Colon (tissue), 2 donors: ENCODE results near the gene ASGR1.

Experiments used
- FAIRE-seq: peaks from 2 replicates; lab custom pipeline; 2012; peaks lifted over from hg19 to GRCh38; lab: Jason Lieb, UNC
- donor health status: control.
- donor health status: control.

ASGR1 gene

GRCh38 chr17:7216242-7217112 is 37.3 kb upstream of the ASGR1 start:
- FAIRE-seq = no peak

GRCh38 chr17:7215652-7216180 is 36.5 kb upstream of the ASGR1 start:
- no peak for FAIRE-seq

GRCh38 chr17:7215136-7215638 is 36.0 kb upstream of the ASGR1 start:
- no peak for FAIRE-seq

GRCh38 chr17:7214300-7215135 is 35.3 kb upstream of the ASGR1 start:
- no peak for FAIRE-seq

GRCh38 chr17:7213895-7214299 is 34.7 kb upstream of the ASGR1 start:
- no peak for FAIRE-seq

DNA sequence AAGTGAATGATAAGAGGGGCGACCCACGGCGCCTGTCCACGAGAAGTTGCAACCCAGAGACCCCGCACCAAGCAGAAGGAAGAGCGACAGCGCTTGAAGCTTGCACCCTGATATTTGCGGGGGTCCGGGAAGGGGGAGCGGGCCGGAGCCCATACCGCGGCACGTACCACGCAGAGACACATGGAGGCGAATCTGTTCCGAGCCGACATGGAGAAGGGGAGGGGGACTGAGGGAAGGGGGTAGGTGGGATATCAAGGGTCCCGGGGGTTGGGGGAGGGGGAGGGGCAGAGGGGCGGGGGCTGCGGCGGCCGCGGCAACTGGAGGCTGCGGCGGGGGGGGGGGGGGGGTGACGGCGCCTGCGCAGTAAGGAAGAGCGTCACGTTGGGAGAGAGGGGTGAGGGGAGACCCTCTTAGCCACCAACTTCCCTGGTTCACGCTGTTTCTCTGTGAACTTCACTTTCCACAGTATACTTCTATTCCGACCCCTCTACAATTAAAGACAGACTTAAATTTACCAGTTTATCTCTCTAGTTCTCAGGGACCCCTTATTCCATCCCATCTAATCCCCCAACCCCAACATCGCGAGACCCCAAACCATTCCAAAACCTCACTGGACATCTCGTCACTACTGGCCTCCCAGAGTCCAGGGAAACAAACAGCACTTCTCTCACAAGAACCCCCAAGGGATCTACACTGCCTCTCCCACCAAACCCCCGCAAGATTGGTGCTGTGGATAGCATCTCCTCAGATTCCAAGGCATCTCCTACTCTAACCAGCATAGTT is 32.5 kb upstream of the ASGR1 start:
- no peak for FAIRE-seq

DNA sequence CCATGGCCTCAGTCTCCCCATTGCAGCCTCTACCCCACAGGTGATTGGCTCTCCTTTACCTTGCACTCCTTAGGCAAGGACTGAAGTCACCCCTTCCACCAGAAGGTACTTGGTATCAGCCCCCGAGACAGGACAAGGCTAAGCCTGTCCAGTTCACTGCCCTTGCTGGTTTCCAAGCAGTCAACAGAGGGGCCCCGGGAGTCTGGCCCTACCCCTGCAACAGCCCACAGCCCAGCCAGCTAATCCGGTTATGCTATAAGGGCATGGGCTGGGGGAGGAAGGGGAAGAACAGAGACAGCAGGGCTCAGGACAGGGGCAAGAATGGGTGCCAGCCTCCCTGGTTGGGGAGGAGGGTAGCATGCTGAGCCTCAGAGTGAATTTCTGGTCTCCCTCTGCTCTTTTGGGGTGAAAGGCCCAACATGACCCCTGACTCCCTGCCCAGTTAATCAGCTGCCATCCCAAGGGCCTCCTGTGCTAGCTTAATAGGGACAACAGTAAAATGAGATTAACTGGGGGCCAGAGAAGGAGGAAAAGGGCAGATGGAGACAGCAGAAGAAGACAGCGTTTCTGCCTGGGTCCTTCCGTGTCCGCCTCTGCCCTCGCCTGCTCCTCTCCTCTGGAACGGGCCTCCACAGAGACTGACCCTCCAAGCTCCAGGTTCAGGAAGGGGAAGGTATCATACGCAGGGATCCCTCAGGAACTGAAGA is 29.7 kb upstream of the ASGR1 start:
- FAIRE-seq = no peak

- no peak for FAIRE-seq
Observed at GRCh38 chr17:7208027-7208571, 28.9 kb upstream of the ASGR1 start.

DNA sequence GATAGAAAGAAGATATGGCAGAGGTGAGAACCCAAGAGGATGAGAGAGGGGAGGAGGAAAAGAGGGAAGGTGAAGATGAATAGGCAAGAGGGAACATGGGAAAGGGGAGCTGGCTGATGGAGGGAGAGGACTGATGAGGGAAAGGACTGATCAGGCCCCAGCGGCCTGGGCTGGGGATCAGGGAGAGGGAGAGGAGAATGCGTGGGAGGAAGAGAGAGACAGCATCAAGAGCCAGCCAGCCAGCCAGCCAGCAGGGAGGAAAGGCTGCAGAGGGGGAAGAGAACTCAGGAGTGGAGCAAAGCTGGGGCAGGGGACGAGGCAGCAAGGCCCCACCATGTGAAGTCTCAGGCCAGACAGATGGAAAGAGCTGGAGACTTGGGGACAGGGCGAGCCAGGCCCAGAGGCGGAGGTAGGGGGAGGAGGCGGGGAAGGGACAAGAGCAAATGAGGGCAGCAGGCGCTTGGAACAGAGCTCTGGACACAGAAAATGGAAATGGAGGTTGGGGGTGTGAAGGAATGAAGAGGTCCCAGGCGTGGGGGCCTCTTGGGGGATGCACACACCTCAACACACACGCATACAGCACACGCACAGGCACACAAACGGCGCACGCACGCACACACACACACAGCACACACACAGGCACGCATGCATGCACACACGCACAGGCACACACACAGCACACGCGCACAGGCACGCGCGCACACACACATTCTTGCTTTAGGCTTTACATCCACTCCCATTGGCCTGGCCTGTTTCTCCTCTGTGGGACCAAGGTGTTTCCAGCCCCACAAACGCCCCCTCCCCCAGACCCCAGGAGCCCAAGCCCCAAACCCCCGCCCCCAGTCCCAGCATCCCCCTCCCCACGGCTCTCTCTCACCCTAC is 28.2 kb upstream of the ASGR1 start:
- FAIRE-seq = no peak

DNA sequence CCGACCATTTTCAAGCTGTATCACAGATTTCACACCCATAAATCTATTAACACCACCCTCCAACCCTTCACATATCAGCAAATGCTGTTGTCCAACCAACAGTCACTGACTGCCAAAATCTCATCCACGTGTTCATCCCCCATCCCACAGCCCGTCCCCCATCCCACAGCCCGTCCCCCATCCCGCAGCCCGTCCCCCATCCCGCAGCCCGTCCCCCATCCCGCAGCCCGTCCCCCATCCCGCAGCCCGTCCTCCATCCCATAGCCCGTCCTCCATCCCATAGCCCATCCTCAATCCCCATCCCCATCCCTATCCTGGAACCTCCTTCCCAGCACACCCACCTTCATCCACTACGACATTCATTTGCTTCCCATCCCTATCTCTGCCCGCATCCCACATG is 26.4 kb upstream of the ASGR1 start:
- no peak for FAIRE-seq

DNA sequence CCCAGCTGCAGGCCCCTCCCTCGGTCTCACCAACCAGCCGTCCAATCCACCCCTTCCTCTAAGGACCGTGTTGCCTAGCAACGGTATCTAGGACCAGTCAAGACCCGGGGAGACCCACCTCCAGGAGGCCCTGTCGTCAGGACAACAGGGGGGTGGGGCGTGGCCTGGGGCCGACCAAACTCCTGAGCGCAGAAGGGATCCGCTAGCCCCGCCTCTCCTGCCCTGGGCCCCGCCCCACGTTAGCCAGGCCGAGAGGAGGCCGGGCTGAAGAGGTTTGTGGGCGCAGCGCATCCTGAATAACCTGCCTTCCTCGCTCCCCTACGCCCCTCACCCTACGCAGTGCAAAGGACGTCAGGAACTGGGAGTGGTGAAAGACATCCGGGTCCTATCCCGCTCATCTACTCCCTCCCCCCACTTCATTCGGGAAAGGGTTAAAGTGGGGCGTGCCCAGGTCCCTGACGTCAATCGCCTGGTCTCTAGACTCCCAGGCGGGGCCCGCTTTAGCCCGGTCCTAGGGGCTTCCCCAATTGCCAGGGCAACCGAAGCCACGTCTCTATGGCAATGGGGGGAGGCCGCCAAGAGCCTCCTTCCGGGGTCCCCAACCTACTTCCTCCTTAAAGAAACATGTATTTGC is 25.8 kb upstream of the ASGR1 start:
- no peak for FAIRE-seq

GRCh38 chr17:7204336-7204735 is 25.2 kb upstream of the ASGR1 start:
- no peak for FAIRE-seq

- no peak for FAIRE-seq
Observed at GRCh38 chr17:7203391-7203790, 24.2 kb upstream of the ASGR1 start.

DNA sequence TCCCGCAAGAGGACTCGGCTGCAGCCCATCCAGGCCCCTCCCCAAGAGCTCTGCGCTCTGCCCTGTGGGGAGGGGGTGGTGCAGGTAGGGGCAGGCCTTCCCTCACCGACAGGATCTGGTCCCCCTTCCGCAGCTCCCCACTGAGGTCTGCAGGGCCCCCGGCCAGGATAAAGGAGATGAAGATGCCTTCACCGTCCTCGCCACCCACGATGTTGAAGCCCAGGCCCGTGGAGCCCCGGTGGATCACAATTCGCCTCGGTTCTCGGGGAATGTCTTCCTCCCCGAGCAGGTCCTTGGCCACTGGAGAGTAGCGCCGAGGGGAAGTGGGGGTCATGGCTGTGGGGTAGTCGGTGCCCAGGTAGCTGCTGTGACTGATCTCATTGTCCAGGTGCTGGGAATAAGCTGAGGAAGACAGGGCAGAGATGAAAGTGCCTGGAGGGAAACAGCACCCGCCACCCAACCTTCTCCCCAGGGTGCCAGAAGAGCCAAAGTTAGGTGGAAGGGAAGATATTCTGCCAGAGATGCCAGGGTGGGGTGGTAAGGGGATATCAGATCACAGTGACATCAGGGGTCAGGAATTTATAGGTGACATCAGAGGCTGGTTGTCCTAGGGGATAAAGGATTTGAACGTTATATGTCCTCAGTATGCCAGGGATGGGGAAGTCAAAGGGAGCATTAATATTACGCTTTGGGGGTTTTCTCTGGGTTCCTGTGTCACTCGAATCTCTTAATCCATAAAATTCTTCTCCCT is 17.7 kb upstream of the ASGR1 start:
- FAIRE-seq = no peak

DNA sequence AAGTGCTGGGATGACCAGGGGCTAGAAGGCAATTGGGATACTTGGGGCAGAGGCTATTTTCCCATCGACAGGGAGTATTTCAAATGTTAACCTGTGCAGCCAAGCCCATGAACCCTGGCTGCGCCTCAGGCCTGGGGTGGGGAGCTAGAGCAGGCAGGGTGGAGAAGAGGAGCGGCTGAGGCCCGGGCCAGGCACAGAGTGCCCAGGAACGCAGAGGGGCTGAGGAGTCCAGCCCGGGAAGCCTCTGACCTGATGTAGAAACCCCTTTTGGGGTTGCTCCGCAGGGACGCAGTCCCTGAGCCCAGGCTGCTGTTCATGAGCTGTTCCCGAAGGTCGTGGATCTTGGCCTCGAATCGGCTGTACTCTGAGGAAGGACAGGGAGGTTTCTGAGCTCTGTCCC is 16.8 kb upstream of the ASGR1 start:
- FAIRE-seq = no peak

GRCh38 chr17:7192271-7192937 is 13.2 kb upstream of the ASGR1 start:
- FAIRE-seq = no peak

GRCh38 chr17:7191571-7192270 is 12.6 kb upstream of the ASGR1 start:
- no peak for FAIRE-seq

DNA sequence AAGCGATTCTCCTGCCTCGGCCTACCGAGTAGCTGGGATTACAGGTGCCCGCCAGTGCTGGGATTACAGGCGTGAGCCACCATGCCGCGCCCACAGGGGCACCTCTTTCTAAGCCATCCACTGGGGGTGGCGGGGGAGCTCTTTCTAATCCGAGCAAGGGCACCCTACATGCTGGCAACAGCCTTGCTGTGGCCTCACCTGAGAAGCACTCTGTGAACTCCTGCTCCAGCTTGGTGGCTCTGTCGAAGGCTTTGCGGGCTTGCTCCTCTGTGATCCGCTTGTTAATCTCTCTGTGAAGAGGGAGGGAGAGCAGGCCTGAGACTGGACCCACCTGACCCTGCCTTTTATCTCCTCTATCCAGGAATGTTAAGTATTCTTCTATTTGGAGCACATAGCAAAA is 11.9 kb upstream of the ASGR1 start:
- FAIRE-seq = no peak
